Type B pancreatic cell (in vitro differentiated cells): ENCODE measurements around the gene SPOP. TPM values are rescaled to one million over a fixed set of nuclear protein-coding genes. Genes with fewer than 3 reads are reported as not detected.
A peak's percentile ranks its signal among the peaks of the same experiment; 100 is the strongest.

Source experiments
- DNase-seq: peaks from one replicate; pipeline ENCODE4 v3.0.0; 2021; ENCODE audit warnings: mixed read lengths; ENCODE audit not compliant: unreplicated experiment; ENCODE audit errors: extremely low spot score
- H3K27ac Mint-ChIP-seq: 2 replicates; pipeline ENCODE4 v1.8.0; 2021; ENCODE audit warnings: mild to moderate bottlenecking, mixed read lengths
- H3K27me3 Mint-ChIP-seq: 2 replicates; pipeline ENCODE4 v1.8.0; 2021; ENCODE audit warnings: mixed read lengths
- H3K36me3 Mint-ChIP-seq: 2 replicates; pipeline ENCODE4 v1.8.0; 2021; ENCODE audit warnings: mixed read lengths
- H3K4me1 Mint-ChIP-seq: one replicate; pipeline ENCODE4 v1.8.0; 2021; ENCODE audit warnings: mixed read lengths; ENCODE audit not compliant: unreplicated experiment
- H3K4me3 Mint-ChIP-seq: 2 replicates; pipeline ENCODE4 v1.8.0; 2021; ENCODE audit warnings: mild to moderate bottlenecking, mixed read lengths
- H3K9me3 Mint-ChIP-seq: 2 replicates; pipeline ENCODE4 v1.8.0; 2021; ENCODE audit warnings: mixed read lengths
- CTCF ChIP-seq: fragments of 200-600 bp; sonication (generic); conservative IDR thresholded peaks from 2 replicates; pipeline ENCODE4 v1.5.0; 2021; ENCODE audit warnings: antibody characterized with exemption, mild to moderate bottlenecking
- total RNA-seq: library from RNA; stranded (reverse); gene quantifications from 2 replicates; pipeline ENCODE4 v1.2.1, GENCODE V29; 2021; ENCODE audit warnings: low replicate concordance

Gene SPOP
- total RNA-seq, 1 donor from 2014 or later = 67.7 TPM

GRCh38 chr17:49708515-49709183 is 30.8 kb upstream of the SPOP start:
- Mint-ChIP-seq H3K9me3 (no peaks in the 10 kb centered on the region), H3K4me3 (peak overlapping the region; percentile 96), H3K4me1 (peaks cover 11% of the 10 kb centered on the region), H3K27me3 (no peaks in the 10 kb centered on the region), H3K27ac (peak overlapping the region; percentile 99), H3K36me3 (peaks cover 7% of the 10 kb centered on the region)
- DNase-seq = no peak
- peak; percentile 11 for TF ChIP-seq CTCF

GRCh38 chr17:49707608-49708514 is 30.0 kb upstream of the SPOP start, which contains the start of gene SLC35B1:
SLC35B1 (minus strand) TSS chr17:49707964; CDS start chr17:49707833, 131 bp downstream.
- H3K9me3 Mint-ChIP-seq = no peaks in the 10 kb centered on the region
- peak; percentile 76 for TF ChIP-seq CTCF
- DNase-seq = peak; percentile 97
- H3K4me1 Mint-ChIP-seq = peaks cover 11% of the 10 kb centered on the region
- peaks cover 7% of the 10 kb centered on the region for H3K36me3 Mint-ChIP-seq
- H3K27me3 Mint-ChIP-seq = no peaks in the 10 kb centered on the region
- peak within 1 kb of the TSS; percentile 99 for H3K27ac Mint-ChIP-seq
- H3K4me3 Mint-ChIP-seq = peak within 1 kb of the TSS; percentile 96

- no peak for TF ChIP-seq CTCF
- no peaks in the 10 kb centered on the region for H3K27me3 Mint-ChIP-seq
- peak overlapping the region; percentile 99 for H3K27ac Mint-ChIP-seq
- H3K4me3 Mint-ChIP-seq = peak overlapping the region; percentile 96
- peaks cover 11% of the 10 kb centered on the region for H3K4me1 Mint-ChIP-seq
- H3K9me3 Mint-ChIP-seq = no peaks in the 10 kb centered on the region
- peaks cover 7% of the 10 kb centered on the region for H3K36me3 Mint-ChIP-seq
- DNase-seq = no peak
These were observed 29.3 kb upstream of the SPOP start for GRCh38 chr17:49707246-49707607.

GRCh38 chr17:49705254-49705653 is 27.4 kb upstream of the SPOP start:
- Mint-ChIP-seq H3K27me3 (no peaks in the 10 kb centered on the region), H3K36me3 (peaks cover 7% of the 10 kb centered on the region), H3K9me3 (no peaks in the 10 kb centered on the region), H3K27ac (peak overlapping the region; percentile 59), H3K4me3 (peak overlapping the region; percentile 78), H3K4me1 (peaks cover 11% of the 10 kb centered on the region)
- DNase-seq = no peak
- no peak for TF ChIP-seq CTCF

- H3K4me3 Mint-ChIP-seq = no peak overlapping the region
- peaks cover 12% of the 10 kb centered on the region for H3K36me3 Mint-ChIP-seq
- H3K4me1 Mint-ChIP-seq = peaks cover 11% of the 10 kb centered on the region
- H3K9me3 Mint-ChIP-seq = no peaks in the 10 kb centered on the region
- peak; percentile 66 for TF ChIP-seq CTCF
- no peak for DNase-seq
- no peak overlapping the region for H3K27ac Mint-ChIP-seq
- no peaks in the 10 kb centered on the region for H3K27me3 Mint-ChIP-seq
These were observed 25.8 kb upstream of the SPOP start for GRCh38 chr17:49703557-49704277.
